HG02840 (cell line): ENCODE measurements around the gene NPW.
A peak's percentile ranks its signal among the peaks of the same experiment; 100 is the strongest.

ENCODE experiments used
- ATAC-seq: cut with Tn5 transposase; IDR thresholded peaks from one replicate; pipeline ENCODE4 v1.9.1; 2021; ENCODE audit warnings: mild to moderate bottlenecking, moderate library complexity, moderate number of reproducible peaks; ENCODE audit not compliant: unreplicated experiment, low FRiP score

Gene NPW

GRCh38 chr16:2045965-2046892 is 26.6 kb downstream of the NPW start:
- ATAC-seq: no peak

- peak; percentile 2 for ATAC-seq
These were observed 27.3 kb downstream of the NPW start for GRCh38 chr16:2046893-2047329.

GRCh38 chr16:2047330-2048115 is 27.9 kb downstream of the NPW start, which contains the start of the genes NTHL1 and TSC2:
Gene NTHL1, minus strand, starts transcription at chr16:2047834. Its CDS starts 11 bp downstream, at chr16:2047823.
Gene TSC2, plus strand, starts transcription at chr16:2047985. Its CDS starts 631 bp downstream, at chr16:2048616.
- peak; percentile 88 for ATAC-seq

DNA sequence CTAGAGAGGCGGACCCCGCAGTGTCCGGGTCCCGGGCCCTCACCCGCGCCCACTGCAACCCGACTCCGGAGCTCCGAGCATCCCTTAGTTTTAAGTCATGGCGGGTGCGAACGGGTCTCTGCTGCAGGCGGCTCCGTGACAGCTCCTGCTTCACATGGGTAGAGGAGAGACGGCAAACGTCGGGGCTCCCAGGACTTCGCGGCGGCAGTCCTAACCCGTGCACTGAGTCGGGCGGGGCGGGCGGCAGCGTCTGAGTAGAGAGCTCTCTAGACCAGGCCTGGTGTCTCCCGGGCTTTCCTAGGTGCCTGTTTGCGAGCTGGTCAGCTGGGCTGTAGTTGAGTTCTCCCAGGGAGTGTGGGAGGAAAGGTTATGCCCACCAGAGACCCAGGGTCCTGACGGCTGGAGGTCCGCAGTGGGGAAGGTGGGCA is 28.5 kb downstream of the NPW start:
- no peak for ATAC-seq

- ATAC-seq: no peak
These were observed 33.6 kb downstream of the NPW start for GRCh38 chr16:2053211-2053610.

- ATAC-seq: no peak
These were observed 34.3 kb downstream of the NPW start for GRCh38 chr16:2053897-2054296.

DNA sequence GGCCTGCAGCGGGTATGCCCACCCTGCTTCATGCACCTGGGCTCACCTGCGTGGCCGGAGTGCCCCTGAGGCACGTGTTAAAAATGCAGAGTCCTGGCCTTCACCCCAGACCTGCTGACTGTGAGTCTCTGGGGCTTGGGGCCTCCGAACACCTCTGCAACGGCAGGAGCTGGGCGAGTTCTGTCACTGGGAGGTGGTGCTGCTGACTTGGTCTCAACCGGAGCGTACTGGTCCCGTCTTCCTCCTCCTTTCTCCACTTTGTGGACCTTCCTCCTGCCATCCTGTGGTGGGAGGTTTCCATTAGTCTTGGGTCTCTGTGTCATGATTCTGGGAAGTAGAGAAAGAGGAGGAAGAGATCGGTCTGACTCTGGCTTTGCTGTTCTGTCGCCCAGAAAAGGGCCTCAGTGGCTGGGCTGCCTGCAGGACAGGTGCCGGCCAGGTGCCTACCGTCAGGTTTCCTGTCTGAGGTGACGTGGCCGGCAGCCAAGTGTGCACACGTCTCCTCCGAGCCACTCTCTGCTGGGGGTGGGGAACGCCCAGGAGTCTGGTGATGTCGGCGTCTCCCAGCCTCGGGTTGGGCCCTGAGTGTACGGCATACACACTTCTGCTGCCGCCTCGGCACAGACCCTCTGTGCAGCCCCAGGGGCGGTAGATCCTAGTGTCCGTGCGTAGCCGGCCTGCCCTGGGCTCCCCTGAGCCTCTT is 35.1 kb downstream of the NPW start:
- no peak for ATAC-seq

GRCh38 chr16:2056077-2056476 is 36.5 kb downstream of the NPW start:
- ATAC-seq: no peak

DNA sequence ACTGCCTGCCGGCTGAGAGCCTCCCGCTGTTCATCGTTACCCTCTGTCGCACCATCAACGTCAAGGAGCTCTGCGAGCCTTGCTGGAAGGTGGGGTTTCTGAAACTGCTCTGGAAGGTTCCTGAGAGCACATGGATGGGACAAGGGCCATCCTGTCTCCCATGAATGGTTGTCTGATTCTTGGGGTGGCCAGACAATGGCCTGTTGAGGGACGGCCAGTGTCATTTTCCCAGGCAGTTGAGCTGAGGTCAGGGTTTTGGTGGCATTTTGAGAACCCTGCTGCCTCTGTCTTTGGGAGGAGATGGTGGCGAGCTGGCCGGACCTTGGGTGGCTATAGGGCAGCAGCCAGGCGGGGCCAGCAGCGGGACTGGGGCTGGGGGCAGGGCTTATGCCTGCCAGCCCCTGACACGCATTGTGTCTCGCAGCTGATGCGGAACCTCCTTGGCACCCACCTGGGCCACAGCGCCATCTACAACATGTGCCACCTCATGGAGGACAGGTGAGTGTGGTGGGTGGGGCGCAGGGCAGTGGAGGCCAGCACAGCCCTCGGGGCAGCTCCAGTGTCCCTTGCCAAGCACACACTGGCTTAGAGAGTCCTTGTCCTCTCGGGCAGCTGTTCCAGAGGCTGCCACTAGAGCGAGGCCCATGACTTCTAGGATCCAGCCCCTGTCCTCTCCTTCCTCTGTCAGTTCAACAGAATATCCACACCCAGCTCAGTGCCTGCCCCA is 37.3 kb downstream of the NPW start:
- no peak for ATAC-seq

DNA sequence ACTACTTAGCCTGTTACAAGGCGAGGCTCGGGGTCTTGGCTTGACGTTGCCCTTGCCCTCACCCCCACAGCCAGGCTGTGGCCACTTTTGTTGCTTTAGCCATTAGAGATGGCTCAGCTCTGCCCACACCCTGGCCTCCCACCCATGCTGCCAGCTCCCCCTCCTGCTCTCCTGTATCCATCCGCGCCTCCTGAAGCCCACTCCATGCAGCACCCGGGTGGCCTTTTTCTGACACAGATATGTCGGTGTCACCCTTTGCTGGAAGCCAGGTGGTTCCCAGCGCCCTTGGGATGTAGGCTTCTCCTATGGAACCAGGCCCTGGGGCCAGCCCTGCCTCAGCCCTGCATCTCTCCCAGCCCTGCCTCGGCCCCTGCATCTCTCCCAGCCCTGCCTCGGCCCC is 37.9 kb downstream of the NPW start:
- no peak for ATAC-seq

DNA sequence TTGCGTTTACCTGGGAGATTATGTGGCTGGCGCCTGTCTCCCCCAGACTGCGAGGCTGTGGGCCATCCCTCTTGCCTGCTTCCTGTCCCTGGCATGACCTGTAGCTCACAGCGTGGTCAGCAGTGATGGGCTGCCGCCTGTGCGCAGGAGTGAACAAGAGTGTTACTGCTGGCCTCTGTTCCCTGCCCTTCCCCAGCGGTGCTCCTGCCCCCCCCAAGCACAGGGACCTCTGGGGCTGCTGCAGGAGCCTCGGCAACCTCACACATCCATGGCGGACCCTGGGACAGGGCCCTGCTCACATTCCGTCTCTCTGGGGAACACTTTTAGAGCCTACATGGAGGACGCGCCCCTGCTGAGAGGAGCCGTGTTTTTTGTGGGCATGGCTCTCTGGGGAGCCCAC is 38.8 kb downstream of the NPW start:
- no peak for ATAC-seq

DNA sequence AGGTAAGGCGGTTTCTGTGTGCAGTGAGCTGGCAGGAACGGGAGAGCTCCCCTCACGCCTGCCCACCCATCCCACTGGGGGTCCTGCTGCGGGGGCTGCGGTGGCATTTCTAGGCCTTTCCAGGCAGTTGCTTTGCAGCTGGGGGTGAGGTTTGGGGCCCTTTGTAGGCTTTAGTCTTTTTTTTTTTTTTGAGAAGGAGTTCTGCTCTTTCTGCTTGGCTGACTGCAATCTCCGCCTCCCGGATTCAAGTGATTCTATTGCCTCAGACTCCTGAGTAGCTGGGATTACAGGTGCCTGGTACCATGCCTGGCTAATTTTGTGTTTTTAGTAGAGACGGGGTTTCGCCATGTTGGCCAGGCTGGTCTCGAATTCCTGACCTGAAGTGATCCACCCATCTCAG is 39.3 kb downstream of the NPW start:
- ATAC-seq: no peak

GRCh38 chr16:2060346-2060745 is 40.8 kb downstream of the NPW start:
- no peak for ATAC-seq

- ATAC-seq: no peak
These were observed 41.4 kb downstream of the NPW start for GRCh38 chr16:2061023-2061422.

- no peak for ATAC-seq
These were observed 41.9 kb downstream of the NPW start for GRCh38 chr16:2061526-2061925.

- no peak for ATAC-seq
These were observed 43.2 kb downstream of the NPW start for GRCh38 chr16:2062801-2063200.

DNA sequence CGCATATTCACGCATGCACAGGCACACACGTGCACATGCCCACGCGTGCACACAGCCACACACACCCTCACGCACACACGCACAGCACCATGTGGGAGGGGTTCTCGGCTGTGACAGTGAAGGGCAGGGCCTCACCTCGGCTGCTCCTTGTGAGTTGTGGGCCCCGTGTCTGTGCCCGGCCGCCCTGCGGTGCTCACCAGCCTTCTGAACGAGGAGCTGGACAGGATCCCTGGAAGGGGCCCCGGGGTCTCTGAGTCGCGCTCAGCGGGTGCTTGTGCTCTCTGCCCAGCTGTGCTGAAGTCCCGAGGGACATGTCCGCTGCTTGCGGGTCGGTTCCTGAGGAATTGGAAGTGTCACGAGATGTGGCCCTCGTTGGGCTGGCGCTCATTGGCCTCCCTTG is 44.3 kb downstream of the NPW start:
- no peak for ATAC-seq

- no peak for ATAC-seq
These were observed 44.9 kb downstream of the NPW start for GRCh38 chr16:2064368-2064945.

DNA sequence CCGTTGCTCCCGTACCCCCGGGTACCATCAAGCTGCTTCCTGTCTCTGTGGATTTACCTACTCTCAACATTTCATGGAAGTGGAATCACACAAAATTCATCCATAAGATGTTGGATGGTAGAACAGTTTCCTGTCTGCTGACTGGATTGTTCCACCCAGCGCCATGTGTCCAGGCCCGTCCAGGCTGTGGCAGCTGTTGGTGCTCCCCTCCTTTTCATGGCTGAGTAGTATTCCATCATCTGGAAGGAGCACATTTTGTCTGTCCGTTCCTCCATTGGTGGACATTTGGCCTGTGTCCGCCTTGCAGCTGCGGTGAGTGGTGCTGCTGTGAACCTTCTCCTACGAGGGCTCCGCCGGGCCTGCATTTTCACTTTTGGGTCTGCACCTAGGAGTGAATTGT is 46.6 kb downstream of the NPW start:
- ATAC-seq: no peak
